ENCODE data around the gene PAPSS2.
"Not testable (repeated sequence)": the region's sequence is repeated elsewhere in the genome, so short reads cannot be mapped to it uniquely, and the experiment has no call there.

Gene PAPSS2

DNA sequence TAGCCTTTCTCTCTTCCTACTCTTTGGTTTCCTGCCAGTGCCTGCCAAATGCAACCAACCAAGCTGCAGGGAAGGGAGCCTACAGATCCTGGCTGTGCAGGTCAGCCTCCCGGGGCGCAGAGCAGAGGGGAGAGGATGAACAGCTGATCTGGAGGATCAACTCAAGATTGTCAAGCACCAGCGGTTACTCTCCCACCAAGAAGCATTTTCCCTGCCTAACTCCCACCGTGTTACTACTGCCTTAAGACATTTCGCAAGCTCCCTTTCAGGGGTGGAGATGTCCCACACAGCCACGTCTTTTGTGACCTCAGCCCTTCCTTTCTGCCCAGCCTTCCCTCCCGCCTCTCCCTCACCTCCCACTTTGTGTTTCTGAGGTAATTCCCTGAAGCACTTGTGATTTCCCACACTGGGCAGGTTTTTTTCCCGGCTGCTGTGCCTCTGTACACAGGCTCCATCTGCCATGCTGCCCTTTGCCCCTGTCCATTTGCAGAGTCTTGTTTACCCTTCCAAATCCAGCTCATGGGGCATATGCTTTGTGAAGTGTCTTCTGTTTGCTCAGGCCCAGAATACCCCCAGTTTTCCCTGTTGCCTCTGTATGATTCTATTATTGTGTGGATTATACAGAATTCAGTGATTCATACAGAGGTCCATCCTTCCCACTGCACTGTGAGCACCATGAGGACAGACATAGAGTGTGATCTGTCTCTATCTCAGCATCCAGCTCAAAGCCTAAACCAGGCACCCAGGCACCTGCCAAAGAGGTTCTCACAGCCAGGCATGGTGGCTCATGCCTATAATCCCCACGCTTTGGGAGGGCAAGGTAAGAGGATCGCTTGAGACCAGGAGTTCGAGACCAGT lies 40.9 kb upstream of the PAPSS2 start:
- in situ Hi-C loops (cut with MboI; ENCODE audit: low pct_unique_long_range_greater_than_20kb, low sequenced_read_pairs, unreplicated experiment) = no loop called here
- TF ChIP-seq, protein P1, sequence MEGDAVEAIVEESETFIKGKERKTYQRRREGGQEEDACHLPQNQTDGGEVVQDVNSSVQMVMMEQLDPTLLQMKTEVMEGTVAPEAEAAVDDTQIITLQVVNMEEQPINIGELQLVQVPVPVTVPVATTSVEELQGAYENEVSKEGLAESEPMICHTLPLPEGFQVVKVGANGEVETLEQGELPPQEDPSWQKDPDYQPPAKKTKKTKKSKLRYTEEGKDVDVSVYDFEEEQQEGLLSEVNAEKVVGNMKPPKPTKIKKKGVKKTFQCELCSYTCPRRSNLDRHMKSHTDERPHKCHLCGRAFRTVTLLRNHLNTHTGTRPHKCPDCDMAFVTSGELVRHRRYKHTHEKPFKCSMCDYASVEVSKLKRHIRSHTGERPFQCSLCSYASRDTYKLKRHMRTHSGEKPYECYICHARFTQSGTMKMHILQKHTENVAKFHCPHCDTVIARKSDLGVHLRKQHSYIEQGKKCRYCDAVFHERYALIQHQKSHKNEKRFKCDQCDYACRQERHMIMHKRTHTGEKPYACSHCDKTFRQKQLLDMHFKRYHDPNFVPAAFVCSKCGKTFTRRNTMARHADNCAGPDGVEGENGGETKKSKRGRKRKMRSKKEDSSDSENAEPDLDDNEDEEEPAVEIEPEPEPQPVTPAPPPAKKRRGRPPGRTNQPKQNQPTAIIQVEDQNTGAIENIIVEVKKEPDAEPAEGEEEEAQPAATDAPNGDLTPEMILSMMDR (IDR thresholded peaks at IDR 0.05; ENCODE audit: extremely low read depth, insufficient read depth, missing control alignments) = no peak

DNA sequence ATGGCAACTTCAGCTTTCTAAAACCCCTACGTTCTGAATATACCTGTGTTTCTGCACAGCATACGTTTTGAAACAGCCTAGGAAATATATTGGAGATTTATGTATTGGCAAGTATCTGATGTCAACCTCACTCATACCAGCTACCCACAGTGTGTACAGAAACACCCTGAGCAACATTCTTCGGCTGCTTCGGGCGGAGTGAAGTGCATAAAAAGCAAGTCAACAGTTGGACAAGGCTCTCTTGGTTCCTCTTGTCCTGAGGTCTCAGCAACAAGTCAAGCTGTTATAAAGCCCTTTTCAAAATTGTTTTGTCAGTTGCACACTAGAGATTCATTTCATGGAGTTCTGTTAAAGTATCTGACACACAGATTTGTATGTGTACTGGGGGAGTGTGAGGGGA lies 40.0 kb upstream of the PAPSS2 start:
- no peak for DNase-seq (ENCODE audit: low spot score)
- TF ChIP-seq, protein P1 (IDR thresholded peaks at IDR 0.05; ENCODE audit: extremely low read depth, insufficient read depth, missing control alignments) = no peak

More for the DNA sequence above, 40.9 kb upstream of the PAPSS2 start:
- no peak for DNase-seq (ENCODE audit: low spot score)

DNA sequence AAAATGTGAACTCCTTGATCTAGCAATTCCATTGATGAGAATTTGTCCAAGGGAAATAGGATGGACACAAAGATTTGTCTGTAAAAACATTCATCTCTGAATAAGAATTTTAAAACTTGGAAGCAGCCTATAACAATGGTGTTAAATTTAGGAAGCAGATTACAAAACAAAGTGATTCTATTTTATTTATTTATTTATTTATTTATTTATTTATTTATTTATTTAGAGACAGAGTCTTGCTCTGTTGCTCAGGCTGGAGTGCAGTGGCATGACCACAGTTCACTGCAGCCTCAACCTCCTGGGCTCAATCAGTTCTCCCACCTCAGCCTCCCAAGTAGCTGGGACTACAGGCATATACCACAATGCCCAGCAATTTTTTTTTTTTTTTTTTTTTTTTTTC lies 38.2 kb upstream of the PAPSS2 start:
- DNase-seq (ENCODE audit: low spot score); in situ Hi-C loops (cut with MboI; ENCODE audit: low pct_unique_long_range_greater_than_20kb, low sequenced_read_pairs, unreplicated experiment): not testable (repeated sequence)

More for the DNA sequence above, 40.0 kb upstream of the PAPSS2 start:
- in situ Hi-C loops (cut with MboI; ENCODE audit: low pct_unique_long_range_greater_than_20kb, low sequenced_read_pairs, unreplicated experiment) = no loop called here

DNA sequence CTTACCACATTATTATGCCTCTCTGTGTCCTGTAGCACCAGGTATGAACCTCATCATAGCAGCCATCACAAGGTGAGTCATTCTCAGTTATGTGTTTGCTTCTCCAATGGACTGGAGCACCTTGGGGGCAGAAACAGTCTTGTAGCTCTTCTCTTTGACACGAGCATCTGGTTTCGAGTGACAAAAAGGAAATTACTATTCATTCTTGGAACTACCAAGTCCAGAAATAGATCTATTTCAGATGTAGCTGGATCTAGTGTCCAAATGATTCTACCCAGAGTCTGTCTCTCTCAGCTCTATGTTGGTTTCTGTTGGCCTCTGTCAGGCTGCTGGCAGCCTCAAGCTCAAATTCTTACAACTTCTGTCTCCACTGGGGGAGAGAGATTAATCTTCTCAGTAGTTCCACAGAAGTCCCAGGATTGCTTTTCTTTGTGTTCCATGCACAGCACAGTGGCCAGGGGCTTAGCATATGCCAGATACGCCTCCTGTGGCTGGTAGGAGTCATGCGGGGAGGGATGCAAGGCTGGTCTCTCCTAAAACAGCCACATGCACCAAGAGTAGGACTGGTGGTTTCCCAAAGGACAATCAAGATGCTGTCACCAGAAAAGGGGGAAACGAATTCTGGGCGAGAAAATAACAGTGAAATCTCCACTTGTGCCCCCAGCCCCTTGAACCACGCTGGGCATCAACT lies 37.2 kb upstream of the PAPSS2 start:
- DNase-seq (ENCODE audit: low spot score) = peak; percentile 11
- TF ChIP-seq, protein P1 (IDR thresholded peaks at IDR 0.05; ENCODE audit: extremely low read depth, insufficient read depth, missing control alignments) = peak; percentile 26
- in situ Hi-C loops (cut with MboI; ENCODE audit: low pct_unique_long_range_greater_than_20kb, low sequenced_read_pairs, unreplicated experiment) = no loop called here

DNA sequence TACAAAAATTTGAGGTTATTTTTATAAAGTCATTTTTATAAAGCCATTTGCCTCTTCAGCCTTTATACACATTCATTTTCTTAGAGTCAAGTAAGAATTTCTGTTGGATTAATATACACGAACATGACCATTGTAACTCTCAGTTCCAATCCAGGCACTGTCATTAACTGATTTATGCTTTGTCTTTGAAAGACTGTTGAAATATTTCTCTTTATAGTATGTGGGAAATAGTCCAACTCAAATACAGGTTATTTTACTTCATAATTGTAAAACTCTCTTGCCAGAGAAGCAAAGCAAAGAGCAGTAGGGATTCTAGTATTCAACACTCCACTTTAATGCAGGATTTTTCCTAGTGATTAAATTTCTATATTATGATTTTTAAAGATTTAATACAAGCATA lies 36.5 kb upstream of the PAPSS2 start:
- DNase-seq (ENCODE audit: low spot score) = no peak
- TF ChIP-seq, protein P1 (IDR thresholded peaks at IDR 0.05; ENCODE audit: extremely low read depth, insufficient read depth, missing control alignments) = no peak
- in situ Hi-C loops (cut with MboI; ENCODE audit: low pct_unique_long_range_greater_than_20kb, low sequenced_read_pairs, unreplicated experiment) = no loop called here

DNA sequence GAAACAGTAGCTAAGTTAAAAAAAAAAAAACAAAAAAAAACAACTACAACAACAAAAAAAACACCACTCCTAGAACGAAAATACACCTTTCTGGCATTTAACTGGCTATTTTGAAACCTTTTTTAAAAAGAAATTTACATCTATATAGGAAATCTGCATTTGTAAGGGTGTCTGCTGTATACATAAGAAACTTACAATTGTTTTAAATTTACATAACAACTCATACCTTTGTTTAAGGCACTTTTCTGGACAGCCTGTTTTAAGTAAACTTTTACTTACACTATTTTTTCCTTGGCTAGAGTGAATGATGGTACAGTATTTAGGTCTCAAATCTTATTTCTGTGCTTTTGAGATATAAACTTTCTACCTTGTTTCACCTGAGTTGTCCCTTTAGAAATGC lies 34.0 kb upstream of the PAPSS2 start:
- TF ChIP-seq, protein P1 (IDR thresholded peaks at IDR 0.05; ENCODE audit: extremely low read depth, insufficient read depth, missing control alignments) = no peak
- in situ Hi-C loops (cut with MboI; ENCODE audit: low pct_unique_long_range_greater_than_20kb, low sequenced_read_pairs, unreplicated experiment) = no loop called here

DNA sequence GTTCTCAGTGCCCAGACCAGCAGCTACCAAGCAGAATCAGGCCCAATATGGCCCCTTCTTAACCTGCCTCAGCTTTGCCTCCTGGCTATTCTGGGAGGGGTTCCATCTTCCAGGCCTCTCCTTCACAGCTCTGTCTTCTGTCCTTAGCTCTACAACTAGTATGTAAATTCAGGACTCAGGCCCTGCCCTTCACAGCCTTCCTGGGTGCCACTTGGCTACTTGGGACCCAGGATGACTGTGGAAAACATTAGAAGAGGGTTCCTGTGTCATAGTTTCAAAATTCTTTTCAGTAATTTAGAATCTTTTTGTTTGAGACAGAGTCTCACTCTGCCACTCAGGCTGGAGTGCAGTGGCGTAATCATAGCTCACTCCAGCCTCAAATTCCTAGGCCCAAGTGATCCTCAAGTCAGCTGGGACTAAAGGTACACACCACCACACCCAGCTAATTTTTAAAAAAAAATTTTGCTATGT lies 33.2 kb upstream of the PAPSS2 start:
- DNase-seq (ENCODE audit: low spot score) = no peak
- TF ChIP-seq, protein P1 (IDR thresholded peaks at IDR 0.05; ENCODE audit: extremely low read depth, insufficient read depth, missing control alignments) = no peak
- in situ Hi-C loops (cut with MboI; ENCODE audit: low pct_unique_long_range_greater_than_20kb, low sequenced_read_pairs, unreplicated experiment) = no loop called here

More for the DNA sequence above, 34.0 kb upstream of the PAPSS2 start:
- no peak for DNase-seq (ENCODE audit: low spot score)

Data from GM13977 (cell line).